Measurements from ENCODE around the gene EFCAB3.
"Not testable (repeated sequence)": the region's sequence is repeated elsewhere in the genome, so short reads cannot be mapped to it uniquely, and the experiment has no call there.

The EFCAB3 gene
- 0 to 0.07 (median 0) reads per million in 18 experiments for total RNA-seq

- DNase-seq = no peak
Measured at GRCh38 chr17:62380253-62380652, at the start of gene EFCAB3. EFCAB3 (plus strand) TSS chr17:62380553; CDS start chr17:62382980, 2,427 bp downstream.

GRCh38 chr17:62336527-62336926 is 43.8 kb upstream of the EFCAB3 start:
- DNase-seq = no peak

GRCh38 chr17:62343764-62344270 is 36.5 kb upstream of the EFCAB3 start:
- DNase-seq = no peak

- no peak for DNase-seq
Measured at GRCh38 chr17:62351176-62351575, 29.2 kb upstream of the EFCAB3 start.

- DNase-seq = no peak
Measured at GRCh38 chr17:62366191-62366590, 14.2 kb upstream of the EFCAB3 start.

GRCh38 chr17:62381561-62381960 is 1.2 kb downstream of the EFCAB3 start:
- no peak for DNase-seq

- no peak for DNase-seq
Measured at GRCh38 chr17:62388856-62389255, 8.5 kb downstream of the EFCAB3 start.

- no peak for DNase-seq
Measured at GRCh38 chr17:62392908-62393307, 12.6 kb downstream of the EFCAB3 start.

- no peak for DNase-seq
Measured at GRCh38 chr17:62398891-62399290, 18.5 kb downstream of the EFCAB3 start.

- DNase-seq = no peak
Measured at GRCh38 chr17:62405451-62405850, 25.1 kb downstream of the EFCAB3 start.

GRCh38 chr17:62413090-62413489 is 32.7 kb downstream of the EFCAB3 start:
- DNase-seq = not testable (repeated sequence)

- peak; percentile 87 to 90 for DNase-seq
Measured at GRCh38 chr17:62423647-62424461, 43.5 kb downstream of the EFCAB3 start, which contains the start of gene METTL2A. METTL2A (plus strand) TSS chr17:62423897; CDS start chr17:62423903, 6 bp downstream.

- not testable (repeated sequence) for DNase-seq
Measured at GRCh38 chr17:62426214-62426613, 45.9 kb downstream of the EFCAB3 start.

- DNase-seq = not testable (repeated sequence)
Measured at GRCh38 chr17:62435251-62435650, 54.9 kb downstream of the EFCAB3 start.

GRCh38 chr17:62441181-62441580 is 60.8 kb downstream of the EFCAB3 start:
- not testable (repeated sequence) for DNase-seq

GRCh38 chr17:62444063-62444462 is 63.7 kb downstream of the EFCAB3 start:
- DNase-seq = no peak

- DNase-seq = not testable (repeated sequence)
Measured at GRCh38 chr17:62445791-62446190, 65.4 kb downstream of the EFCAB3 start.

- peak; percentile 71 to 72 for DNase-seq
Measured at GRCh38 chr17:62452195-62452594, 71.8 kb downstream of the EFCAB3 start.

GRCh38 chr17:62453041-62453440 is 72.7 kb downstream of the EFCAB3 start:
- DNase-seq = not testable (repeated sequence)

GRCh38 chr17:62453656-62454055 is 73.3 kb downstream of the EFCAB3 start:
- not testable (repeated sequence) for DNase-seq

- DNase-seq = not testable (repeated sequence)
Measured at GRCh38 chr17:62454111-62454510, 73.8 kb downstream of the EFCAB3 start.

- DNase-seq = no peak
Measured at GRCh38 chr17:62456016-62456415, 75.7 kb downstream of the EFCAB3 start.

GRCh38 chr17:62458483-62458882 is 78.1 kb downstream of the EFCAB3 start:
- DNase-seq = not testable (repeated sequence)

GRCh38 chr17:62464422-62464821 is 84.1 kb downstream of the EFCAB3 start:
- DNase-seq = not testable (repeated sequence)
